Progenitor cell of endocrine pancreas (in vitro differentiated cells): ENCODE data around the gene KIAA0232. TPM values are rescaled to one million over a fixed set of nuclear protein-coding genes. Genes with fewer than 3 reads are reported as not detected.

Experiments
- DNase-seq: peaks from one replicate; pipeline ENCODE4 v3.0.0; 2021; ENCODE audit warnings: low spot score; ENCODE audit not compliant: unreplicated experiment
- H3K27ac Mint-ChIP-seq: 2 replicates; pipeline ENCODE4 v1.8.0; 2021; ENCODE audit warnings: mild to moderate bottlenecking, moderate library complexity, mixed read lengths
- H3K27me3 Mint-ChIP-seq: 2 replicates; pipeline ENCODE4 v1.8.0; 2021; ENCODE audit warnings: mixed read lengths
- H3K36me3 Mint-ChIP-seq: 2 replicates; pipeline ENCODE4 v1.8.0; 2022; ENCODE audit warnings: mixed read lengths; ENCODE audit not compliant: insufficient read depth
- H3K4me1 Mint-ChIP-seq: 2 replicates; pipeline ENCODE4 v1.8.0; 2021; ENCODE audit warnings: low read depth, mixed read lengths
- H3K4me3 Mint-ChIP-seq: 2 replicates; pipeline ENCODE4 v1.8.0; 2021; ENCODE audit warnings: low read depth, mild to moderate bottlenecking, moderate library complexity, mixed read lengths
- H3K9me3 Mint-ChIP-seq: 2 replicates; pipeline ENCODE4 v1.8.0; 2021; ENCODE audit warnings: low read depth, mixed read lengths
- CTCF ChIP-seq: fragments of 200-600 bp; sonication (generic); IDR thresholded peaks from one replicate; pipeline ENCODE4 v1.5.0; 2021; ENCODE audit warnings: antibody characterized with exemption, mild to moderate bottlenecking; ENCODE audit not compliant: unreplicated experiment
- total RNA-seq: library from RNA; stranded (reverse); gene quantifications from 2 replicates; pipeline ENCODE4 v1.2.1, GENCODE V29; 2021

The KIAA0232 gene
- total RNA-seq, 1 donor from 2014 or later = 52.8 TPM

GRCh38 chr4:6891436-6892170, 109.1 kb downstream of the KIAA0232 start:
- Mint-ChIP-seq H3K27me3 (no peaks in the 10 kb centered on the region), H3K27ac (no peak overlapping the region), H3K4me1 (peaks cover 8% of the 10 kb centered on the region), H3K36me3 (peaks cover 6% of the 10 kb centered on the region), H3K4me3 (no peak overlapping the region), H3K9me3 (no peaks in the 10 kb centered on the region)
- no peak for DNase-seq
- no peak for TF ChIP-seq CTCF

- no peak overlapping the region for H3K4me3 Mint-ChIP-seq
- peaks cover 8% of the 10 kb centered on the region for H3K4me1 Mint-ChIP-seq
- no peaks in the 10 kb centered on the region for H3K27me3 Mint-ChIP-seq
- peak overlapping the region; percentile 64 for H3K27ac Mint-ChIP-seq
- no peak for TF ChIP-seq CTCF
- no peak for DNase-seq
- peaks cover 6% of the 10 kb centered on the region for H3K36me3 Mint-ChIP-seq
- no peaks in the 10 kb centered on the region for H3K9me3 Mint-ChIP-seq
These were observed 109.8 kb downstream of the KIAA0232 start for GRCh38 chr4:6892190-6892908.

GRCh38 chr4:6892909-6893202, 110.3 kb downstream of the KIAA0232 start:
- Mint-ChIP-seq H3K9me3 (no peaks in the 10 kb centered on the region), H3K4me1 (peaks cover 8% of the 10 kb centered on the region), H3K27ac (peak overlapping the region; percentile 64), H3K4me3 (no peak overlapping the region), H3K27me3 (no peaks in the 10 kb centered on the region), H3K36me3 (peaks cover 6% of the 10 kb centered on the region)
- DNase-seq = no peak
- TF ChIP-seq CTCF = no peak

- no peak for TF ChIP-seq CTCF
- Mint-ChIP-seq H3K27ac (peak overlapping the region; percentile 56), H3K4me1 (peaks cover 8% of the 10 kb centered on the region), H3K36me3 (peaks cover 6% of the 10 kb centered on the region), H3K9me3 (no peaks in the 10 kb centered on the region), H3K4me3 (no peak overlapping the region), H3K27me3 (no peaks in the 10 kb centered on the region)
- no peak for DNase-seq
These were observed 111.0 kb downstream of the KIAA0232 start for GRCh38 chr4:6893449-6894085.

GRCh38 chr4:6894086-6894478, 111.6 kb downstream of the KIAA0232 start:
- no peak for DNase-seq
- peaks cover 6% of the 10 kb centered on the region for H3K36me3 Mint-ChIP-seq
- TF ChIP-seq CTCF = no peak
- H3K9me3 Mint-ChIP-seq = no peaks in the 10 kb centered on the region
- no peak overlapping the region for H3K27ac Mint-ChIP-seq
- H3K27me3 Mint-ChIP-seq = no peaks in the 10 kb centered on the region
- peaks cover 8% of the 10 kb centered on the region for H3K4me1 Mint-ChIP-seq
- H3K4me3 Mint-ChIP-seq = no peak overlapping the region
